Transverse colon (tissue), 4 donors: ENCODE data around the gene POC5. TPM values are rescaled to one million over a fixed set of nuclear protein-coding genes. Genes with fewer than 3 reads are reported as not detected.

Experiments used
- DNase-seq: peaks from one replicate; pipeline ENCODE4 v3.0.0-alpha.2; 2019
- H3K27ac ChIP-seq, 4 donors: fragments of 200-600 bp; sonication (generic); 2 replicates each; pipeline ENCODE4 v1.5.1; 2016 to 2018; ENCODE audit warnings: inconsistent platforms in 4 of 4
- H3K27me3 ChIP-seq: fragments of 200-600 bp; sonication (generic); 2 replicates; pipeline ENCODE4 v1.5.1; 2017; ENCODE audit warnings: inconsistent platforms
- H3K36me3 ChIP-seq, 4 donors: fragments of 200-600 bp; sonication (generic); 2 replicates each; pipeline ENCODE4 v1.5.1; 2017 to 2019; ENCODE audit warnings: inconsistent platforms in 4 of 4
- H3K4me1 ChIP-seq, 4 donors: fragments of 200-600 bp; sonication (generic); 2 replicates each; pipeline ENCODE4 v1.5.1; 2017 to 2020; ENCODE audit warnings: inconsistent platforms in 4 of 4
- H3K4me3 ChIP-seq, 4 donors: fragments of 200-600 bp; sonication (generic); 1 replicate in 1 of 4; 2 replicates in 3 of 4; pipeline versions ENCODE4 v1.5.1 to v1.6.1; 2017 to 2019; ENCODE audit warnings: inconsistent platforms in 4 of 4
- H3K9me3 ChIP-seq, 2 donors: fragments of 200-600 bp; sonication (generic); 2 replicates each; pipeline ENCODE4 v1.5.1; 2017 to 2019; ENCODE audit warnings: inconsistent platforms in 2 of 2
- EP300 ChIP-seq: sonication (generic); formaldehyde crosslinking; IDR thresholded peaks from one replicate; pipeline ENCODE4 v1.6.1; 2017; ENCODE audit warnings: antibody characterized with exemption, low read depth
- POLR2A ChIP-seq: fragments of 450-650 bp; IDR thresholded peaks from one replicate; pipeline ENCODE4 v1.6.1; 2016; ENCODE audit warnings: antibody characterized with exemption, mild to moderate bottlenecking, moderate library complexity
- POLR2AphosphoS5 ChIP-seq, 3 donors: sonication (generic); formaldehyde crosslinking; IDR thresholded peaks; one replicate each; pipeline ENCODE4 v1.6.1; 2016; ENCODE audit warnings: antibody characterized with exemption in 3 of 3
- WGBS, 2 donors: methylation state at CpG; one replicate each; pipeline ENCODE4 v1.1.5; 2018; ENCODE audit warnings: low coverage in 1 of 2; 5-methylcytosine and 5-hydroxymethylcytosine counted together
- in situ Hi-C, 4 donors: fragments of 200-750 bp; cut with MboI; loops; one replicate each; pipeline versions ENCODE4 v1.15.0 to v1.15.1; 2017; ENCODE audit warnings: low sequenced_read_pairs in 3 of 4, low pct_ligation_motif_present in 1 of 4, low pct_unique_long_range_greater_than_20kb in 1 of 4
- intact Hi-C: fragments of 100-400 bp; cut with DNase I; formaldehyde crosslinking; loops from one replicate; pipeline ENCODE4 v1.15.1; 2023; ENCODE audit warnings: low total_unique reads
- total RNA-seq, 4 donors: library from RNA; depleted of rRNA; stranded (reverse); fragments of >200 nt; gene quantifications; one replicate each; pipeline ENCODE4 v1.1.0, GENCODE V29; 2016
- TF ChIP-seq, protein P1 (sequence below), 5 experiments: fragments of 200-600 bp in 3 of 5; fragments of 450-650 bp in 2 of 5; sonication (generic) in 3 of 5; IDR thresholded peaks; 1 replicate in 2 of 5; 2 replicates in 3 of 5; pipeline ENCODE4 v1.5.1; 2016 to 2017; ENCODE audit warnings: antibody characterized with exemption in 5 of 5, inconsistent platforms in 3 of 5, mild to moderate bottlenecking in 2 of 5, moderate library complexity in 1 of 5

POC5 gene, protein sequence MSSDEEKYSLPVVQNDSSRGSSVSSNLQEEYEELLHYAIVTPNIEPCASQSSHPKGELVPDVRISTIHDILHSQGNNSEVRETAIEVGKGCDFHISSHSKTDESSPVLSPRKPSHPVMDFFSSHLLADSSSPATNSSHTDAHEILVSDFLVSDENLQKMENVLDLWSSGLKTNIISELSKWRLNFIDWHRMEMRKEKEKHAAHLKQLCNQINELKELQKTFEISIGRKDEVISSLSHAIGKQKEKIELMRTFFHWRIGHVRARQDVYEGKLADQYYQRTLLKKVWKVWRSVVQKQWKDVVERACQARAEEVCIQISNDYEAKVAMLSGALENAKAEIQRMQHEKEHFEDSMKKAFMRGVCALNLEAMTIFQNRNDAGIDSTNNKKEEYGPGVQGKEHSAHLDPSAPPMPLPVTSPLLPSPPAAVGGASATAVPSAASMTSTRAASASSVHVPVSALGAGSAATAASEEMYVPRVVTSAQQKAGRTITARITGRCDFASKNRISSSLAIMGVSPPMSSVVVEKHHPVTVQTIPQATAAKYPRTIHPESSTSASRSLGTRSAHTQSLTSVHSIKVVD
- total RNA-seq: 10 to 100 TPM in 3 of 4 donors, 1 to 10 TPM in 1; 5.8 to 13.5 (median 11.1) TPM

- in situ Hi-C loops: no loop called here
- peak within 1 kb of the TSS; percentile 69 to 83 (median 72) for H3K4me3 ChIP-seq
- WGBS, 2 donors: 10% methylated on average over 44 of the region's 51 CpGs; no CpG with 5 or more reads in 1 of the 2 donors
- H3K4me1 ChIP-seq: peaks cover 4 to 13% (median 10%) of the 10 kb centered on the region in 4 donors
- H3K27ac ChIP-seq: peak within 1 kb of the TSS; percentile 82 to 96 (median 94)
- H3K9me3 ChIP-seq: no peaks in the 10 kb centered on the region
- no peaks in the 10 kb centered on the region for H3K27me3 ChIP-seq
- TF ChIP-seq POLR2AphosphoS5 (IDR thresholded peaks at IDR 0.05): peak; percentile 86 to 91 (median 88)
- TF ChIP-seq, protein P1, sequence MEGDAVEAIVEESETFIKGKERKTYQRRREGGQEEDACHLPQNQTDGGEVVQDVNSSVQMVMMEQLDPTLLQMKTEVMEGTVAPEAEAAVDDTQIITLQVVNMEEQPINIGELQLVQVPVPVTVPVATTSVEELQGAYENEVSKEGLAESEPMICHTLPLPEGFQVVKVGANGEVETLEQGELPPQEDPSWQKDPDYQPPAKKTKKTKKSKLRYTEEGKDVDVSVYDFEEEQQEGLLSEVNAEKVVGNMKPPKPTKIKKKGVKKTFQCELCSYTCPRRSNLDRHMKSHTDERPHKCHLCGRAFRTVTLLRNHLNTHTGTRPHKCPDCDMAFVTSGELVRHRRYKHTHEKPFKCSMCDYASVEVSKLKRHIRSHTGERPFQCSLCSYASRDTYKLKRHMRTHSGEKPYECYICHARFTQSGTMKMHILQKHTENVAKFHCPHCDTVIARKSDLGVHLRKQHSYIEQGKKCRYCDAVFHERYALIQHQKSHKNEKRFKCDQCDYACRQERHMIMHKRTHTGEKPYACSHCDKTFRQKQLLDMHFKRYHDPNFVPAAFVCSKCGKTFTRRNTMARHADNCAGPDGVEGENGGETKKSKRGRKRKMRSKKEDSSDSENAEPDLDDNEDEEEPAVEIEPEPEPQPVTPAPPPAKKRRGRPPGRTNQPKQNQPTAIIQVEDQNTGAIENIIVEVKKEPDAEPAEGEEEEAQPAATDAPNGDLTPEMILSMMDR (IDR thresholded peaks at IDR 0.05): no peak
- peak; percentile 74 for TF ChIP-seq POLR2A
- no peaks in the 10 kb centered on the region for H3K36me3 ChIP-seq
- intact Hi-C loops: no loop called here
- peak; percentile 99 for DNase-seq
Measured at GRCh38 chr5:75717082-75717922, at the start of gene POC5. TSS of gene POC5 (minus strand) at chr5:75717437. CDS start at chr5:75712937, 4,500 bp downstream.

DNA sequence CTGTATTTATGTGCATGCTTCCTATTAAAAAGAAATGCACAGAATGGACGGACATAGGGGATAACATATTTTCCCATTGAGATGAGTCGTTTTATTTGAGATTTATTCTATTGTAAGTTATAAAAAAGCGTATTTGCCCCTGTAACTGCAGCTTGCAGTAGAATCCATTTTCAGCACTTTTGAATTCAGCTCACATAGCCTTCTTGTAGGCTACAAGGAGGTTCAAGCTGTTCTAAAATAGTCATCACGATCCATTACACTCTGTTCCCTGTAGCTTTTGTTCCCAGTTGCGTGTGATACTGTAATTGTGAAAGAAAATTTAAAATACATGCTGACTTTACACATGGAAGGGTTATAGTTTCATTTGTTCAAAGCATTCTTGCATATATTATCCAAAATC, 40.9 kb upstream of the POC5 start:
- WGBS, 2 donors: 82 to 92% methylated on average over 5 of the region's 5 CpGs
- Histone ChIP-seq H3K9me3 (no peaks in the 10 kb centered on the region), H3K27me3 (peaks cover 11% of the 10 kb centered on the region), H3K4me3 (no peak overlapping the region), H3K4me1 (no peaks in the 10 kb centered on the region), H3K27ac (no peak overlapping the region), H3K36me3 (no peaks in the 10 kb centered on the region)
- DNase-seq: no peak
- intact Hi-C loops: no loop called here
- TF ChIP-seq, protein P1 (IDR thresholded peaks at IDR 0.05): no peak
- TF ChIP-seq EP300 (no peak), POLR2AphosphoS5 (IDR thresholded peaks at IDR 0.05) (no peak), POLR2A (no peak)
- in situ Hi-C loops: no loop called here

DNA sequence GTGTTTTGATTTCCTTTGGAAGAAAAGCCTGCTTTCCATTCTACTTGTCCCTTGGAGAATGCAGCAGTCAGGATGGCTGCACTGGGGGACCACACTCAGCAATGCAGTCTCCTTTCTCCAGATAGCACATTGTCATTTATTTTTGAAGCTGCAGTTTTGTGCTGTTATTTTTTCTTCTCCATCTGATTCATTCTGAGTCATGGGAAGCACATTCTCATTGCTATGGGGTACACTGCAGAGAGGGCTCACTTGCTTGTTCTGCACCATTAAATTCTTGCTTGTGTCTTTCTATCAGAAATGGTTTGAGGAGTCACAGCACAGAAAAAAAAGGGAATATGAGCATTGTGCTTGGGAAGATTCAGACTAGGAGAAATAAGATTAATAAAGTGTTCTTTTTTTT, 39.7 kb upstream of the POC5 start:
- no peak for DNase-seq
- intact Hi-C loops (no loop called here), in situ Hi-C loops (no loop called here)
- Histone ChIP-seq H3K27ac (no peak overlapping the region), H3K36me3 (no peaks in the 10 kb centered on the region), H3K27me3 (peaks cover 11% of the 10 kb centered on the region), H3K4me3 (no peak overlapping the region), H3K9me3 (no peaks in the 10 kb centered on the region), H3K4me1 (no peaks in the 10 kb centered on the region)
- no peak for TF ChIP-seq POLR2AphosphoS5 (IDR thresholded peaks at IDR 0.05)
- TF ChIP-seq POLR2A: no peak
- no peak for TF ChIP-seq EP300
- TF ChIP-seq, protein P1 (IDR thresholded peaks at IDR 0.05): no peak

DNA sequence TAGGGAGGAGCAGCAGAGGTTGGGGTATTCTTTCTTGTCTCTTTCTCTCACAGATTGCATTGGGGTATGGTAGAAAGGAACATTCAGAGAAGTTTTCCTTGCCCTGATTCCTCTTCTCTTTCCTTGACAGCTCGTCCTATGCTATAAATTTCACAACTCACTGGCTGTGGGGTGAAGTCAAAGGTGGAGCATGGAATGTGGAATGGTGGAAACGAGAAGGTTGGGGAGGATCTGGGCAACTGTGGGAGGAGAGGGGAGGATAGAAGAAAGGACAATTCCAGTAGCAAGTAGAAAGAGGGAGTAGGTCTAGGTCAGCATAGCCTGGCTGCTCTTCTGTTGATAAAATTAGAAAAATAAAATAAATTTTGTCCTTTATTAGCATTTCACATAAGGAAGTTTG, 39.0 kb upstream of the POC5 start:
- intact Hi-C loops: no loop called here
- Histone ChIP-seq H3K27me3 (peaks cover 11% of the 10 kb centered on the region), H3K4me3 (no peak overlapping the region), H3K27ac (no peak overlapping the region), H3K36me3 (no peaks in the 10 kb centered on the region), H3K9me3 (no peaks in the 10 kb centered on the region), H3K4me1 (no peaks in the 10 kb centered on the region)
- in situ Hi-C loops: no loop called here
- DNase-seq: no peak
- 32 to 43% methylated on average over 1 to 2 of the region's 2 CpGs for WGBS, 2 donors
- TF ChIP-seq POLR2AphosphoS5 (IDR thresholded peaks at IDR 0.05): no peak
- TF ChIP-seq, protein P1 (IDR thresholded peaks at IDR 0.05): no peak
- TF ChIP-seq POLR2A: no peak
